Liver (tissue), 3 donors: ENCODE measurements around the gene ADARB1.

ENCODE experiments used
- JUND ChIP-seq, 2 donors: IDR thresholded peaks; 2 replicates each; pipeline ENCODE4 v1.6.1; 2016; ENCODE audit warnings: antibody characterized with exemption in 2 of 2
- MAX ChIP-seq: IDR thresholded peaks from 2 replicates; pipeline ENCODE4 v1.6.1; 2016; ENCODE audit warnings: antibody characterized with exemption
- TF ChIP-seq, protein P1 (sequence below): fragments of 150-350 bp; IDR thresholded peaks from 2 replicates; pipeline ENCODE4 v1.5.1; 2017; ENCODE audit warnings: improper control_type of control experiment, low read depth, low read length; ENCODE audit not compliant: missing input control
- donor health status: healthy.
- donor health status: healthy.

GRCh38 chr21:45226540-45227326 is 152.4 kb downstream of the ADARB1 start:
- TF ChIP-seq, protein P1, sequence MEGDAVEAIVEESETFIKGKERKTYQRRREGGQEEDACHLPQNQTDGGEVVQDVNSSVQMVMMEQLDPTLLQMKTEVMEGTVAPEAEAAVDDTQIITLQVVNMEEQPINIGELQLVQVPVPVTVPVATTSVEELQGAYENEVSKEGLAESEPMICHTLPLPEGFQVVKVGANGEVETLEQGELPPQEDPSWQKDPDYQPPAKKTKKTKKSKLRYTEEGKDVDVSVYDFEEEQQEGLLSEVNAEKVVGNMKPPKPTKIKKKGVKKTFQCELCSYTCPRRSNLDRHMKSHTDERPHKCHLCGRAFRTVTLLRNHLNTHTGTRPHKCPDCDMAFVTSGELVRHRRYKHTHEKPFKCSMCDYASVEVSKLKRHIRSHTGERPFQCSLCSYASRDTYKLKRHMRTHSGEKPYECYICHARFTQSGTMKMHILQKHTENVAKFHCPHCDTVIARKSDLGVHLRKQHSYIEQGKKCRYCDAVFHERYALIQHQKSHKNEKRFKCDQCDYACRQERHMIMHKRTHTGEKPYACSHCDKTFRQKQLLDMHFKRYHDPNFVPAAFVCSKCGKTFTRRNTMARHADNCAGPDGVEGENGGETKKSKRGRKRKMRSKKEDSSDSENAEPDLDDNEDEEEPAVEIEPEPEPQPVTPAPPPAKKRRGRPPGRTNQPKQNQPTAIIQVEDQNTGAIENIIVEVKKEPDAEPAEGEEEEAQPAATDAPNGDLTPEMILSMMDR, result no peak
- TF ChIP-seq MAX, result no peak
- TF ChIP-seq JUND (IDR thresholded peaks at IDR 0.05), result no peak
